Mesenchymal stem cell (in vitro differentiated cells and primary cell): ENCODE data around the gene SSU72.
A peak's percentile ranks its signal among the peaks of the same experiment; 100 is the strongest.

Experiments used
- DNase-seq: peaks from one replicate; pipeline ENCODE4 v3.0.0-alpha.2; 2013
- H2AFZ ChIP-seq: one replicate; pipeline ENCODE4 v1.6.1; 2013; ENCODE audit warnings: low read depth, mild to moderate bottlenecking, control low read depth, inconsistent platforms, low read length, moderate library complexity
- H2AK5ac ChIP-seq: 2 replicates; pipeline ENCODE4 v1.6.1; 2013; ENCODE audit warnings: low read length, moderate library complexity, mild to moderate bottlenecking, inconsistent platforms; ENCODE audit not compliant: severe bottlenecking
- H2BK120ac ChIP-seq: one replicate; pipeline ENCODE4 v1.6.1; 2013; ENCODE audit warnings: low read depth, mild to moderate bottlenecking, inconsistent platforms, low read length, moderate library complexity
- H2BK12ac ChIP-seq, 2 experiments: one replicate each; pipeline ENCODE4 v1.6.1; 2013; ENCODE audit warnings: inconsistent platforms in 2 of 2, low read length in 2 of 2, mild to moderate bottlenecking in 2 of 2, moderate library complexity in 2 of 2, control low read depth in 1 of 2
- H2BK15ac ChIP-seq: one replicate; pipeline ENCODE4 v1.6.1; 2013; ENCODE audit warnings: mild to moderate bottlenecking, low read depth, inconsistent platforms; ENCODE audit not compliant: poor library complexity, severe bottlenecking
- H2BK5ac ChIP-seq: 2 replicates; pipeline ENCODE4 v1.6.1; 2013; ENCODE audit warnings: low read depth, mild to moderate bottlenecking, low read length, control low read depth, inconsistent platforms; ENCODE audit not compliant: poor library complexity, severe bottlenecking
- H3K14ac ChIP-seq, 2 experiments: one replicate each; pipeline ENCODE4 v1.6.1; 2013; ENCODE audit warnings: inconsistent platforms in 2 of 2, low read length in 2 of 2, control low read depth in 1 of 2, mild to moderate bottlenecking in 1 of 2, moderate library complexity in 1 of 2
- H3K18ac ChIP-seq, 2 experiments: one replicate each; pipeline ENCODE4 v1.6.1; 2013; ENCODE audit warnings: inconsistent platforms in 2 of 2, low read length in 2 of 2, control low read depth in 1 of 2, low read depth in 1 of 2, mild to moderate bottlenecking in 1 of 2
- H3K23ac ChIP-seq, 2 experiments: one replicate each; pipeline ENCODE4 v1.6.1; 2013; ENCODE audit warnings: inconsistent platforms in 2 of 2, low read length in 2 of 2, mild to moderate bottlenecking in 2 of 2, moderate library complexity in 2 of 2, control low read depth in 1 of 2
- H3K27ac ChIP-seq: 2 replicates; pipeline ENCODE4 v1.5.1; 2013; ENCODE audit warnings: mild to moderate bottlenecking, moderate library complexity, low read length, control low read depth, inconsistent platforms; ENCODE audit not compliant: poor library complexity, severe bottlenecking
- H3K27me3 ChIP-seq, 2 experiments: 2 replicates each; pipeline versions ENCODE4 v1.6.1 to v1.7.0; 2013; ENCODE audit warnings: low read length in 2 of 2, mild to moderate bottlenecking in 2 of 2, moderate library complexity in 2 of 2, control low read depth in 1 of 2, inconsistent platforms in 1 of 2; ENCODE audit not compliant: control insufficient read depth in 1 of 2, insufficient read depth in 1 of 2
- H3K36me3 ChIP-seq, 2 experiments: 2 replicates each; pipeline versions ENCODE4 v1.6.1 to v1.7.0; 2013; ENCODE audit warnings: low read length in 2 of 2, control low read depth in 1 of 2, inconsistent platforms in 1 of 2, low read depth in 1 of 2, mild to moderate bottlenecking in 1 of 2; ENCODE audit not compliant: insufficient read depth in 2 of 2, control insufficient read depth in 1 of 2
- H3K4ac ChIP-seq, 2 experiments: one replicate each; pipeline ENCODE4 v1.6.1; 2013; ENCODE audit warnings: inconsistent platforms in 2 of 2, low read length in 2 of 2, mild to moderate bottlenecking in 2 of 2, moderate library complexity in 2 of 2, control low read depth in 1 of 2, low read depth in 1 of 2
- H3K4me1 ChIP-seq: 2 replicates; pipeline ENCODE4 v1.6.1; 2013; ENCODE audit warnings: low read depth, low read length, control low read depth; ENCODE audit not compliant: control insufficient read depth, insufficient read depth
- H3K4me2 ChIP-seq: 2 replicates; pipeline ENCODE4 v1.6.1; 2013; ENCODE audit warnings: low read length, mild to moderate bottlenecking, inconsistent platforms; ENCODE audit not compliant: poor library complexity, severe bottlenecking
- H3K4me3 ChIP-seq, 2 experiments: 2 replicates each; pipeline versions ENCODE4 v1.5.1 to v1.7.0; 2013; ENCODE audit warnings: low read length in 2 of 2, mild to moderate bottlenecking in 2 of 2, control low read depth in 1 of 2, low read depth in 1 of 2; ENCODE audit not compliant: insufficient read depth in 1 of 2
- H3K79me1 ChIP-seq: replicated peaks from 2 replicates; pipeline ENCODE4 v1.6.1; 2013; ENCODE audit warnings: mild to moderate bottlenecking, control low read depth, low read length, inconsistent platforms; ENCODE audit not compliant: poor library complexity, severe bottlenecking
- H3K9ac ChIP-seq: 2 replicates; pipeline ENCODE4 v1.7.0; 2013; ENCODE audit warnings: mild to moderate bottlenecking, low read length, moderate library complexity
- H3K9me3 ChIP-seq: 2 replicates; pipeline ENCODE4 v1.7.0; 2013; ENCODE audit warnings: mild to moderate bottlenecking, low read length; ENCODE audit not compliant: control insufficient read depth
- H4K8ac ChIP-seq: one replicate; pipeline ENCODE4 v1.6.1; 2013; ENCODE audit warnings: inconsistent platforms, mild to moderate bottlenecking, low read length, moderate library complexity
- H4K91ac ChIP-seq: one replicate; pipeline ENCODE4 v1.6.1; 2013; ENCODE audit warnings: mild to moderate bottlenecking, low read length, inconsistent platforms
- WGBS: methylation state at CpG from one replicate; pipeline ENCODE4 v1.1.7; 2013; ENCODE audit warnings: mixed read lengths; 5-methylcytosine and 5-hydroxymethylcytosine counted together

The SSU72 gene

GRCh38 chr1:1599030-1599934 lies 24.6 kb upstream of the SSU72 start:
- Histone ChIP-seq H3K23ac (no peak overlapping the region), H3K27me3 (peaks cover 77 to 80% of the 10 kb centered on the region in 2 experiments), H3K27ac (no peak overlapping the region), H3K4ac (no peak overlapping the region), H3K79me1 (no peaks in the 10 kb centered on the region), H2AFZ (peak overlapping the region; percentile 36), H3K4me3 (peak overlapping the region; percentile 41 to 49), H2BK5ac (no peak overlapping the region), H2BK12ac (peak overlapping the region in 1 of 2 experiments; percentile 47), H4K91ac (no peak overlapping the region), H3K4me2 (peak overlapping the region; percentile 76), H3K14ac (no peak overlapping the region), H2AK5ac (no peak overlapping the region), H2BK120ac (no peak overlapping the region), H2BK15ac (peak overlapping the region; percentile 16), H3K9ac (no peak overlapping the region), H3K4me1 (peaks cover 36% of the 10 kb centered on the region), H4K8ac (peak overlapping the region; percentile 46), H3K9me3 (no peaks in the 10 kb centered on the region), H3K18ac (peak overlapping the region; percentile 34 to 68), H3K36me3 (peaks cover 0 to 3% of the 10 kb centered on the region in 2 experiments)
- DNase-seq = peak; percentile 40
- WGBS = 26% methylated on average over 57 of the region's 111 CpGs

GRCh38 chr1:1598720-1599029 lies 24.0 kb upstream of the SSU72 start:
- no peak overlapping the region for H2BK5ac ChIP-seq
- no peak overlapping the region for H2AK5ac ChIP-seq
- no peak overlapping the region for H3K4ac ChIP-seq
- H3K9ac ChIP-seq = no peak overlapping the region
- no peak overlapping the region for H3K18ac ChIP-seq
- H3K79me1 ChIP-seq = no peaks in the 10 kb centered on the region
- no peak overlapping the region for H3K27ac ChIP-seq
- no peak overlapping the region for H2AFZ ChIP-seq
- no peak overlapping the region for H4K91ac ChIP-seq
- peaks cover 0 to 3% of the 10 kb centered on the region in 2 experiments for H3K36me3 ChIP-seq
- H3K14ac ChIP-seq = no peak overlapping the region
- H3K9me3 ChIP-seq = no peaks in the 10 kb centered on the region
- H3K4me3 ChIP-seq = no peak overlapping the region
- peaks cover 38% of the 10 kb centered on the region for H3K4me1 ChIP-seq
- H2BK15ac ChIP-seq = no peak overlapping the region
- no peak overlapping the region for H2BK12ac ChIP-seq
- no peak overlapping the region for H3K23ac ChIP-seq
- 89% methylated on average over 13 of the region's 13 CpGs for WGBS
- H3K4me2 ChIP-seq = no peak overlapping the region
- no peak overlapping the region for H2BK120ac ChIP-seq
- no peak for DNase-seq
- H3K27me3 ChIP-seq = peaks cover 73 to 74% of the 10 kb centered on the region in 2 experiments
- no peak overlapping the region for H4K8ac ChIP-seq

- Histone ChIP-seq H3K4me1 (peaks cover 38% of the 10 kb centered on the region), H3K23ac (no peak overlapping the region), H4K91ac (no peak overlapping the region), H2BK12ac (no peak overlapping the region), H3K27me3 (peaks cover 69% of the 10 kb centered on the region in 2 experiments), H3K9ac (no peak overlapping the region), H3K18ac (no peak overlapping the region), H2AK5ac (no peak overlapping the region), H2BK120ac (no peak overlapping the region), H3K14ac (no peak overlapping the region), H2AFZ (no peak overlapping the region), H3K4ac (no peak overlapping the region), H3K79me1 (no peaks in the 10 kb centered on the region), H3K9me3 (no peaks in the 10 kb centered on the region), H4K8ac (no peak overlapping the region), H2BK5ac (no peak overlapping the region), H3K4me2 (no peak overlapping the region), H3K27ac (no peak overlapping the region), H3K4me3 (no peak overlapping the region), H3K36me3 (peaks cover 0 to 3% of the 10 kb centered on the region in 2 experiments), H2BK15ac (no peak overlapping the region)
- no peak for DNase-seq
- 92% methylated on average over 26 of the region's 28 CpGs for WGBS
These were observed 23.5 kb upstream of the SSU72 start for GRCh38 chr1:1598051-1598719.

- Histone ChIP-seq H2BK15ac (no peak overlapping the region), H3K4ac (no peak overlapping the region), H4K91ac (no peak overlapping the region), H3K27me3 (peaks cover 63 to 64% of the 10 kb centered on the region in 2 experiments), H3K36me3 (peaks cover 0 to 3% of the 10 kb centered on the region in 2 experiments), H3K79me1 (no peaks in the 10 kb centered on the region), H3K4me3 (peak overlapping the region in 1 of 2 experiments; percentile 29), H3K9me3 (no peaks in the 10 kb centered on the region), H3K18ac (peak overlapping the region in 1 of 2 experiments; percentile 11), H4K8ac (no peak overlapping the region), H2AFZ (no peak overlapping the region), H3K14ac (no peak overlapping the region), H2BK120ac (no peak overlapping the region), H2BK5ac (no peak overlapping the region), H2BK12ac (no peak overlapping the region), H3K23ac (peak overlapping the region in 1 of 2 experiments; percentile 14), H3K27ac (no peak overlapping the region), H3K9ac (no peak overlapping the region), H3K4me2 (peak overlapping the region; percentile 42), H2AK5ac (no peak overlapping the region), H3K4me1 (peaks cover 36% of the 10 kb centered on the region)
- DNase-seq = no peak
- 38% methylated on average over 12 of the region's 16 CpGs for WGBS
These were observed 22.7 kb upstream of the SSU72 start for GRCh38 chr1:1597275-1597930.
